Neural cell (in vitro differentiated cells): ENCODE measurements around the gene CDKAL1. TPM values are rescaled to one million over a fixed set of nuclear protein-coding genes. Genes with fewer than 3 reads are reported as not detected.

ENCODE experiments used
- H2AFZ ChIP-seq: fragments of 200-600, 300-800 bp; sonication (generic), shearing (Covaris generic); 2 replicates; pipeline ENCODE4 v1.6.0; 2014; ENCODE audit warnings: low read depth, mild to moderate bottlenecking, antibody characterized with exemption, low read length, moderate library complexity
- H3F3A ChIP-seq: fragments of 200-600 bp; shearing (Covaris generic); 2 replicates; pipeline ENCODE4 v1.6.1; 2016; ENCODE audit warnings: mild to moderate bottlenecking, moderate library complexity, mixed read lengths, antibody characterized with exemption, low read length; ENCODE audit not compliant: insufficient read depth, poor library complexity, severe bottlenecking
- H3K27ac ChIP-seq: fragments of 200-600, 300-800 bp; sonication (generic), shearing (Covaris generic); 2 replicates; pipeline ENCODE4 v1.5.1; 2014; ENCODE audit warnings: mild to moderate bottlenecking, low read length, moderate library complexity
- H3K27me3 ChIP-seq: fragments of 300-800, 200-600 bp; sonication (generic), shearing (Covaris generic); 2 replicates; pipeline ENCODE4 v1.6.0; 2014; ENCODE audit warnings: mild to moderate bottlenecking, low read depth, low read length, moderate library complexity; ENCODE audit not compliant: insufficient read depth
- H3K36me3 ChIP-seq: fragments of 300-800, 200-600 bp; sonication (generic), shearing (Covaris generic); 2 replicates; pipeline ENCODE4 v1.5.1; 2014; ENCODE audit warnings: mild to moderate bottlenecking, antibody characterized with exemption, low read length, moderate library complexity; ENCODE audit not compliant: insufficient read depth
- H3K4me2 ChIP-seq: fragments of 300-800, 200-600 bp; sonication (generic), shearing (Covaris generic); 2 replicates; pipeline ENCODE4 v1.6.0; 2014; ENCODE audit warnings: mild to moderate bottlenecking, low read length
- H3K4me3 ChIP-seq: fragments of 300-800, 200-600 bp; sonication (generic), shearing (Covaris generic); 2 replicates; pipeline ENCODE4 v1.5.1; 2014; ENCODE audit warnings: mild to moderate bottlenecking, low read length, moderate library complexity
- H3K79me2 ChIP-seq: fragments of 200-600 bp; shearing (Covaris generic); replicated peaks from 2 replicates; pipeline ENCODE4 v1.6.0; 2014; ENCODE audit warnings: mild to moderate bottlenecking, low read length, moderate library complexity; ENCODE audit not compliant: insufficient read depth
- H3K9ac ChIP-seq: fragments of 300-800, 200-600 bp; sonication (generic), shearing (Covaris generic); 2 replicates; pipeline ENCODE4 v1.6.1; 2016; ENCODE audit warnings: mild to moderate bottlenecking, low read length, mixed read lengths
- H3K9me2 ChIP-seq: fragments of 200-600 bp; shearing (Covaris generic); 2 replicates; pipeline ENCODE4 v1.6.1; 2016; ENCODE audit warnings: mild to moderate bottlenecking, low read length, mixed read lengths; ENCODE audit not compliant: insufficient read depth
- H3K9me3 ChIP-seq: fragments of 200-600, 300-800 bp; sonication (generic), shearing (Covaris generic); 2 replicates; pipeline ENCODE4 v1.6.1; 2016; ENCODE audit warnings: mild to moderate bottlenecking, mixed run types, low read length, moderate library complexity, mixed read lengths
- H4K20me1 ChIP-seq: fragments of 200-600 bp; shearing (Covaris generic); 2 replicates; pipeline ENCODE4 v1.6.1; 2016; ENCODE audit warnings: mild to moderate bottlenecking, mixed run types; ENCODE audit not compliant: insufficient read depth
- CTCF ChIP-seq: fragments of 450-650 bp; IDR thresholded peaks from 2 replicates; pipeline ENCODE4 v1.5.1; 2014; ENCODE audit warnings: antibody characterized with exemption, mild to moderate bottlenecking, moderate library complexity; ENCODE audit not compliant: poor library complexity, severe bottlenecking
- EP300 ChIP-seq: fragments of 450-650 bp; conservative IDR thresholded peaks from 2 replicates; pipeline ENCODE4 v1.6.1; 2014; ENCODE audit warnings: antibody characterized with exemption, mild to moderate bottlenecking, moderate library complexity; ENCODE audit not compliant: poor library complexity, severe bottlenecking
- EZH2 ChIP-seq: fragments of 200-600, 300-800 bp; shearing (Covaris generic), sonication (generic); IDR thresholded peaks from 2 replicates; pipeline ENCODE4 v1.6.1; 2014; ENCODE audit warnings: antibody characterized with exemption, low read length, borderline replicate concordance, mild to moderate bottlenecking; ENCODE audit not compliant: insufficient read depth, poor library complexity, severe bottlenecking
- MXI1 ChIP-seq: fragments of 450-650 bp; conservative IDR thresholded peaks from 2 replicates; pipeline ENCODE4 v1.6.1; 2014; ENCODE audit warnings: antibody characterized with exemption, mild to moderate bottlenecking; ENCODE audit not compliant: poor library complexity, severe bottlenecking
- POLR2AphosphoS5 ChIP-seq: IDR thresholded peaks from 2 replicates; pipeline ENCODE4 v1.6.1; 2012
- RAD21 ChIP-seq: fragments of 450-650 bp; conservative IDR thresholded peaks from 2 replicates; pipeline ENCODE4 v1.6.1; 2014; ENCODE audit warnings: antibody characterized with exemption, mild to moderate bottlenecking, moderate library complexity
- REST ChIP-seq: IDR thresholded peaks from 2 replicates; pipeline ENCODE4 v1.6.1; 2012; ENCODE audit warnings: borderline replicate concordance
- SMC3 ChIP-seq: fragments of 450-650 bp; conservative IDR thresholded peaks from 2 replicates; pipeline ENCODE4 v1.6.1; 2014; ENCODE audit warnings: antibody characterized with exemption, mild to moderate bottlenecking, moderate library complexity; ENCODE audit not compliant: poor library complexity
- TAF1 ChIP-seq: IDR thresholded peaks from 2 replicates; pipeline ENCODE4 v1.6.1; 2012; ENCODE audit warnings: low read depth
- polyA plus RNA-seq: library from polyadenylated mRNA; depleted of rRNA; stranded (reverse); fragments of >200 nt; gene quantifications from 2 replicates; pipeline ENCODE4 v1.2.3, GENCODE V29; 2014

The CDKAL1 gene
- polyA plus RNA-seq, 1 donor from 2014 or later, result 10.7 TPM

GRCh38 chr6:20946890-20947289, 412.6 kb downstream of the CDKAL1 start:
- Histone ChIP-seq H3K36me3 (no peaks in the 10 kb centered on the region), H3K79me2 (no peaks in the 10 kb centered on the region), H3K9me3 (no peaks in the 10 kb centered on the region), H3K9me2 (no peaks in the 10 kb centered on the region), H3F3A (no peaks in the 10 kb centered on the region), H2AFZ (no peak overlapping the region), H3K4me3 (no peak overlapping the region), H3K9ac (no peak overlapping the region), H3K27ac (no peak overlapping the region), H4K20me1 (no peaks in the 10 kb centered on the region), H3K27me3 (no peaks in the 10 kb centered on the region), H3K4me2 (no peak overlapping the region)
- TF ChIP-seq EP300, result no peak
- TF ChIP-seq MXI1, result no peak
- TF ChIP-seq RAD21, result no peak
- TF ChIP-seq SMC3, result no peak
- no peak for TF ChIP-seq CTCF
- TF ChIP-seq EZH2, result no peak
- TF ChIP-seq TAF1, result no peak
- no peak for TF ChIP-seq REST
- TF ChIP-seq POLR2AphosphoS5, result no peak

GRCh38 chr6:20947977-20948376, 413.7 kb downstream of the CDKAL1 start:
- H3K9me3 ChIP-seq, result no peaks in the 10 kb centered on the region
- TF ChIP-seq EP300 (no peak), RAD21 (no peak), REST (no peak), CTCF (no peak), POLR2AphosphoS5 (no peak), TAF1 (no peak), EZH2 (no peak), SMC3 (no peak), MXI1 (no peak)
- no peak overlapping the region for H3K27ac ChIP-seq
- no peaks in the 10 kb centered on the region for H4K20me1 ChIP-seq
- H3K4me2 ChIP-seq, result no peak overlapping the region
- H3K36me3 ChIP-seq, result no peaks in the 10 kb centered on the region
- H3K9ac ChIP-seq, result no peak overlapping the region
- no peaks in the 10 kb centered on the region for H3K79me2 ChIP-seq
- no peaks in the 10 kb centered on the region for H3K27me3 ChIP-seq
- H3K4me3 ChIP-seq, result no peak overlapping the region
- no peaks in the 10 kb centered on the region for H3F3A ChIP-seq
- no peak overlapping the region for H2AFZ ChIP-seq
- no peaks in the 10 kb centered on the region for H3K9me2 ChIP-seq
